Ovary (tissue), 9 donors: ENCODE data around the gene BMP8A. TPM values are rescaled to one million over a fixed set of nuclear protein-coding genes. Genes with fewer than 3 reads are reported as not detected.

ENCODE experiments used
- DNase-seq, 5 donors: peaks; one replicate each; pipeline ENCODE4 v3.0.0-alpha.2; 2019 to 2020
- H3K27ac ChIP-seq, 2 donors: fragments of 200-600 bp; one replicate each; pipeline versions ENCODE4 v1.5.1 to v1.8.0; 2019 to 2022
- H3K27me3 ChIP-seq: fragments of 200-600 bp; one replicate; pipeline ENCODE4 v1.8.0; 2022
- H3K36me3 ChIP-seq: fragments of 200-600 bp; sonication (generic); one replicate; pipeline ENCODE4 v1.5.1; 2019
- H3K4me1 ChIP-seq: one replicate; pipeline ENCODE4 v1.8.1; 2013; ENCODE audit warnings: mild to moderate bottlenecking, moderate library complexity; ENCODE audit not compliant: insufficient read depth
- H3K4me3 ChIP-seq: fragments of 200-600 bp; sonication (generic); one replicate; pipeline ENCODE4 v1.5.1; 2017
- H3K9me3 ChIP-seq, 2 donors: fragments of 200-600 bp in 1 of 2; sonication (generic) in 1 of 2; one replicate each; pipeline versions ENCODE4 v1.5.1 to v1.8.1; 2013 to 2019; ENCODE audit warnings: mild to moderate bottlenecking in 1 of 2, moderate library complexity in 1 of 2
- EP300 ChIP-seq: sonication (generic); formaldehyde crosslinking; IDR thresholded peaks from one replicate; pipeline ENCODE4 v1.6.1; 2017; ENCODE audit warnings: antibody characterized with exemption
- POLR2A ChIP-seq: fragments of 450-650 bp; IDR thresholded peaks from one replicate; pipeline ENCODE4 v1.6.1; 2017; ENCODE audit warnings: antibody characterized with exemption, mild to moderate bottlenecking, moderate library complexity
- WGBS, 3 donors: extraction: QIAGEN DNeasy Blood & Tissue Kit in 1 of 3; methylation state at CpG; one replicate each; pipeline versions ENCODE4 v1.1.5 to v1.1.7; 2013 to 2017; 5-methylcytosine and 5-hydroxymethylcytosine counted together
- intact Hi-C, 4 donors: fragments of 100-400 bp; cut with DNase I; formaldehyde crosslinking; loops; one replicate each; pipeline versions ENCODE4 v1.11.0 to v1.15.1; 2022 to 2023
- polyA plus RNA-seq, 2 donors: library from polyadenylated mRNA; stranded (reverse); fragments of 200-250 nt in 1 of 2; fragments of 350-450 nt in 1 of 2; fragmentation: Illumina TruSeq in 1 of 2; extraction: RNeasy Lipid Tissue Mini Kit (QIAGEN cat#74804) in 1 of 2; gene quantifications; one replicate each; pipeline ENCODE4 v1.2.3, GENCODE V29; 2013 to 2014
- total RNA-seq, 7 donors: library from RNA; depleted of rRNA in 2 of 7; stranded (reverse); fragments of >200 nt in 2 of 7; fragmentation: NEBNext Ultra II Directional in 3 of 7; extraction: Animal tissue kit (Norgen Biotek cat#: 25700) in 3 of 7; gene quantifications; one replicate each; pipeline versions ENCODE4 v1.1.0 to v1.2.4, GENCODE V29; 2016 to 2023
- TF ChIP-seq, protein P1 (sequence below), 3 donors: fragments of 450-650 bp in 2 of 3; fragments of 200-600 bp in 1 of 3; IDR thresholded peaks; one replicate each; pipeline versions ENCODE4 v1.5.1 to v1.8.0; 2016 to 2022; ENCODE audit warnings: antibody characterized with exemption in 3 of 3, mild to moderate bottlenecking in 1 of 3
- donor health status: DM: no; HTN: no; CAD: no; lungs with moderate emphysema.
- donor health status: DM: no; HTN: no; CAD: no.
- donor health status: Bipolar disorder and iron deficiency.
- donor health status: DM: yes; HTN: yes; CAD: no.
- donor health status: DM: no; HTN: no; CAD: no.
- donor health status: DM: yes; HTN: yes; CAD: no.

Gene BMP8A
- total and polyA plus RNA-seq, 9 donors: 1.2 to 11.0 (median 5.6) TPM; not detected in 1

- H3K4me3 ChIP-seq: no peak overlapping the region
- peaks cover 2% of the 10 kb centered on the region for H3K4me1 ChIP-seq
- TF ChIP-seq, protein P1, sequence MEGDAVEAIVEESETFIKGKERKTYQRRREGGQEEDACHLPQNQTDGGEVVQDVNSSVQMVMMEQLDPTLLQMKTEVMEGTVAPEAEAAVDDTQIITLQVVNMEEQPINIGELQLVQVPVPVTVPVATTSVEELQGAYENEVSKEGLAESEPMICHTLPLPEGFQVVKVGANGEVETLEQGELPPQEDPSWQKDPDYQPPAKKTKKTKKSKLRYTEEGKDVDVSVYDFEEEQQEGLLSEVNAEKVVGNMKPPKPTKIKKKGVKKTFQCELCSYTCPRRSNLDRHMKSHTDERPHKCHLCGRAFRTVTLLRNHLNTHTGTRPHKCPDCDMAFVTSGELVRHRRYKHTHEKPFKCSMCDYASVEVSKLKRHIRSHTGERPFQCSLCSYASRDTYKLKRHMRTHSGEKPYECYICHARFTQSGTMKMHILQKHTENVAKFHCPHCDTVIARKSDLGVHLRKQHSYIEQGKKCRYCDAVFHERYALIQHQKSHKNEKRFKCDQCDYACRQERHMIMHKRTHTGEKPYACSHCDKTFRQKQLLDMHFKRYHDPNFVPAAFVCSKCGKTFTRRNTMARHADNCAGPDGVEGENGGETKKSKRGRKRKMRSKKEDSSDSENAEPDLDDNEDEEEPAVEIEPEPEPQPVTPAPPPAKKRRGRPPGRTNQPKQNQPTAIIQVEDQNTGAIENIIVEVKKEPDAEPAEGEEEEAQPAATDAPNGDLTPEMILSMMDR (IDR thresholded peaks at IDR 0.05): no peak
- TF ChIP-seq EP300 (no peak), POLR2A (no peak)
- no peaks in the 10 kb centered on the region for H3K27me3 ChIP-seq
- intact Hi-C loops: no loop called here
- H3K36me3 ChIP-seq: peaks cover 2% of the 10 kb centered on the region
- no peak for DNase-seq
- 79 to 85% (median 81%) methylated on average over 3 of the region's 3 CpGs for WGBS, 3 donors
- no peak overlapping the region for H3K27ac ChIP-seq
- no peaks in the 10 kb centered on the region for H3K9me3 ChIP-seq
Observed at GRCh38 chr1:39567302-39567701, 75.9 kb downstream of the BMP8A start.

GRCh38 chr1:39568208-39568607 is 76.8 kb downstream of the BMP8A start:
- H3K4me1 ChIP-seq: peaks cover 4% of the 10 kb centered on the region
- H3K27ac ChIP-seq: no peak overlapping the region
- intact Hi-C loops: no loop called here
- no peak overlapping the region for H3K4me3 ChIP-seq
- H3K36me3 ChIP-seq: peaks cover 2% of the 10 kb centered on the region
- H3K27me3 ChIP-seq: no peaks in the 10 kb centered on the region
- no peaks in the 10 kb centered on the region for H3K9me3 ChIP-seq
- DNase-seq: no peak
- 91 to 97% (median 94%) methylated on average over 2 of the region's 2 CpGs for WGBS, 3 donors
- no peak for TF ChIP-seq EP300
- TF ChIP-seq POLR2A: no peak
- TF ChIP-seq, protein P1 (IDR thresholded peaks at IDR 0.05): no peak

DNA sequence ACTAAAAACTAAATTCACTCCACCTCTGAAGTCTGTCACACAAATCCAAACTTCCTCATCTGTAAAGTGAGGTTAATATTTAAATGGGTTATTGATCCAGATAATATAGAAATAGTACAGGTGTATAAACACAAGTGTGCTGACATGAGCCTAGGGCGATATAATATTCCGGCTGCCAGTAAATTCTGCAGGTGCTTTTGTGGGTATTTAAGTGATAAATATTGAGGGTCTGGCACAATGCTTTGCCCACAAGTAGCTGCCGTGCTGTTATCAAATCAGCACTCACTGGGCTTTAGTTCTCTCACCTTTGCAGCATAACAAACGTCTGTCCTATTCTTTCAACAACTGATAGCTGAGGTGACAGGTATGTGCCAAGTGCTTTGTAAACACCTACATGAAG is 77.6 kb downstream of the BMP8A start:
- Histone ChIP-seq H3K27ac (no peak overlapping the region), H3K36me3 (peaks cover 2% of the 10 kb centered on the region), H3K9me3 (no peaks in the 10 kb centered on the region), H3K4me1 (peaks cover 9% of the 10 kb centered on the region), H3K27me3 (no peaks in the 10 kb centered on the region), H3K4me3 (no peak overlapping the region)
- intact Hi-C loops: no loop called here
- 69 to 75% (median 69%) methylated on average over 4 of the region's 4 CpGs for WGBS, 3 donors
- DNase-seq: no peak
- TF ChIP-seq EP300 (no peak), POLR2A (no peak)
- TF ChIP-seq, protein P1 (IDR thresholded peaks at IDR 0.05): no peak

GRCh38 chr1:39570477-39571177 is 79.2 kb downstream of the BMP8A start:
- intact Hi-C loops: no loop called here
- Histone ChIP-seq H3K4me1 (peaks cover 11% of the 10 kb centered on the region), H3K4me3 (no peak overlapping the region), H3K27me3 (no peaks in the 10 kb centered on the region), H3K36me3 (peaks cover 2% of the 10 kb centered on the region), H3K9me3 (no peaks in the 10 kb centered on the region), H3K27ac (no peak overlapping the region)
- 89 to 94% (median 91%) methylated on average over 11 of the region's 11 CpGs for WGBS, 3 donors
- DNase-seq: no peak
- no peak for TF ChIP-seq POLR2A
- TF ChIP-seq EP300: no peak
- TF ChIP-seq, protein P1 (IDR thresholded peaks at IDR 0.05): no peak
